Bladder microvascular endothelial cell (primary cell): ENCODE data around the gene P2RY11. TPM values are rescaled to one million over a fixed set of nuclear protein-coding genes. Genes with fewer than 3 reads are reported as not detected.

Source experiments
- total RNA-seq: library from RNA; depleted of rRNA; stranded (reverse); fragments of >200 nt; gene quantifications from 2 replicates; pipeline ENCODE4 v1.2.3, GENCODE V29; 2014

The P2RY11 gene, protein sequence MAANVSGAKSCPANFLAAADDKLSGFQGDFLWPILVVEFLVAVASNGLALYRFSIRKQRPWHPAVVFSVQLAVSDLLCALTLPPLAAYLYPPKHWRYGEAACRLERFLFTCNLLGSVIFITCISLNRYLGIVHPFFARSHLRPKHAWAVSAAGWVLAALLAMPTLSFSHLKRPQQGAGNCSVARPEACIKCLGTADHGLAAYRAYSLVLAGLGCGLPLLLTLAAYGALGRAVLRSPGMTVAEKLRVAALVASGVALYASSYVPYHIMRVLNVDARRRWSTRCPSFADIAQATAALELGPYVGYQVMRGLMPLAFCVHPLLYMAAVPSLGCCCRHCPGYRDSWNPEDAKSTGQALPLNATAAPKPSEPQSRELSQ
- total RNA-seq: 1.1 and 4.3 TPM in 2 replicates

DNA sequence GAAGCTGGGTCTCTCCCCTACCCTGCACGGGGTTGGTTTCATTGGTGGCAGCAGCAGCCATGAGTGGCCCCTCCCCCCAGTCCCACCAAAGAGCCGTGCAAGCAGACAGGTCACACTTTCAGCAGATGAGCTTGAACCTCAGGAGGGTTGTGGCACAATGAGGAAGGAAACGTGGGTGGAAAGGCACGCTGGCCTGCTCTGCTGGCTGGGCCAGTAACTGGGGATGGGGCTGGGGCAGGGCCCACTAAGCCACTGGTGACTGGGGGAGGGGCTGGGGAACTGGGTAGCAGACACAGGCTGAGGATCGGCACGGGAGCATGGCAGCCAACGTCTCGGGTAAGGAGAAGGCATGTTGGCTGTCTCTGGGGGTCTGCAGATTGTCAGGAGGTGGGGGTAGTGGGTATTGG, at the start of gene P2RY11:
Gene P2RY11, plus strand, starts transcription at position 289 of the 407 bp plus-strand sequence. Its CDS starts 29 bp downstream, at position 318.

DNA sequence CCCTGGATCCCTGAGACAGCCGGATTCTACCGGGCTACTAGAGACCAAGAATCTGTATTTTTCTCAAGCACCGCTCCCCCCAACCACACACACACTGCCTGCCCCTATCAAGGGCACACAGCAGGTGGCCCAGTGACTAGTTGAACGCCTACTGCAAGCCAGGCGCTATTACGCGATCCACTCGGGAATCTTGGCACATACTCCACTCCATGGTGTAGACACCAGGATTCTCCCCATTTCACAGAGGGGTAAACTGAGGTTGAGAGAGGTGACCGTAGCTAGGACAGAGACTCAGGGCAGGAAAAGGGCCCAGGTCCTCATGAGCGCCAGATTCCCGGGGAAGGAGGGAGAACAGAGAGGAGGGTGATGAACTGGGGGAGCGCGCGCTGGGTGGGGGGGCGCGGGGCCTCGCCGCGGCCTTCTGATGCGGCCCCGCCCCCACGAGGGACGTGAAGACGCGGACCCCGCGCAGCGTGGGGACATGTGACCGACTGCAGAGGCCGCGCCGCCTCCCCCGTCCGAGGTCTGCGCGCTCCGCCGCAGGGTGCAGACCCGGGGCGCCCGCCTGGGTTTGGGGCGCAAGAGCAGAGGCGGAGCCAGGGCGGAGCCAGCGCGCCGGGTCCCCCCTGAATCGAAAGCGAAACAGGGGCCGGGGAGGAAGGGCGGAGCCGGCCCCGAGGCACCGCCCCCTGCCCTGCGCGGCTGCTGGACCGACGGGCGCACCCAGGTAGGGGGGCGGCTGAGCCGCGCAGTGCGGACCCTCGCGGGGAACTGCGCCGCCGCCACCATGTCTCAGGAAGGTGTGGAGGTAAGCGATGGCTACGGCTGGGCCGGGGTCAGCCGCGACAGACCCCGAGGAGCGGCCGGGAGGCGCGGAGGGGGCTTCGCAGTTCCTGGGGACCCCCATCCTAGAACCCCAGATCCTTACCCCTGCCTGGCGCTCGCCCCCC, 25.6 kb upstream of the P2RY11 start, which contains the start of gene SHFL:
Gene SHFL, plus strand, starts transcription at position 677 of the 950 bp plus-strand sequence. Its CDS starts 111 bp downstream, at position 788.

DNA sequence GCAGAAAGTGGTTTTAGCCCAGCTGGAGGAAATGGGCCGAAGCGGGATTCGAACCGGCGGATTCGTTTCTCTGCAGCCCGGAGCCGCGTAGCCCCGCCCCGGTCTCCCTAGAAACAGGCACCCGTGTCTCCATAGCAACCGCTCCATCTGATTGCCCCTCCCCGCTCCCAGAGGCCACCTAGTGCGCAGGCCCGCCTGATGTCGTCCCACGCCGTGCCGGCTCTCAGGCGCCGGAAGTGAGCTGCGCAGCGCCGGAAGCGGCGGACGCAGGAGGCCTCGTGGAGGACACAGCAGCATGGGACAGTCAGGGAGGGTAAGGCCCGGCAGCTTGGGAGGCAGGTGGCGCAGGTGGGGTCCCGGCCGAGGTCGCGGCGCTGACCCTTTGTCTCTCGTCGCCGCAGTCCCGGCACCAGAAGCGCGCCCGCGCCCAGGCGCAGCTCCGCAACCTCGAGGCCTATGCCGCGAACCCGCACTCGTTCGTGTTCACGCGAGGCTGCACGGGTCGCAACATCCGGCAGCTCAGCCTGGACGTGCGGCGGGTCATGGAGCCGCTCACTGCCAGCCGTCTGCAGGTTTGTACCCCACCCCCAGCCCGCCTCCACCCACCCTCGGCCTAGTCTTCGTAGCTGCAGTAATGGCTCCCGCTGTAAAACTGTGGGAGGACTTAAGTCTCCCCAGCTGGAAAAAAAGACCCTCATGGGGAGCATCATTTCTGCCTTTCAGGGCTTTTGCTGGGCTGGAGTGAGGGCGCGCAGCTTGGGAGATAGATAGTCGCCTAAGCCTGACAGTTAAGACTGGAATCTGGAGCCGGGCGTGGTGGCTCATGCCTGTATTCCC, 5.2 kb upstream of the P2RY11 start, which contains the start of gene PPAN:
Gene PPAN, plus strand, starts transcription at position 263 of the 837 bp plus-strand sequence. Its CDS starts 33 bp downstream, at position 296.

Other genes with a start within 250 kb of the P2RY11 start
- 1.6 and 2.6 TPM in 2 replicates for gene OLFM2, start 175.2 kb upstream of the P2RY11 start, total RNA-seq
- 0.19 and 1.8 TPM in 2 replicates for gene COL5A3, start 101.2 kb upstream of the P2RY11 start, total RNA-seq
- not detected in 2 replicates for gene RDH8, start 98.2 kb upstream of the P2RY11 start, total RNA-seq
- gene SHFL, start 25.4 kb upstream of the P2RY11 start, total RNA-seq: 24.3 and 29.4 TPM in 2 replicates
- gene ANGPTL6, start 9.0 kb upstream of the P2RY11 start, total RNA-seq: 0.25 TPM in 1 of 2 replicates, not detected in the other
- 21.0 and 28.9 TPM in 2 replicates for gene PPAN, start 5.3 kb upstream of the P2RY11 start, total RNA-seq
- 261 and 308 TPM in 2 replicates for gene EIF3G, start 8.2 kb downstream of the P2RY11 start, total RNA-seq
- gene DNMT1, start 83.3 kb downstream of the P2RY11 start, total RNA-seq: 36.4 and 63.2 TPM in 2 replicates
- gene S1PR2, start 119.6 kb downstream of the P2RY11 start, total RNA-seq: 0.65 and 0.69 TPM in 2 replicates
- gene MRPL4, start 140.5 kb downstream of the P2RY11 start, total RNA-seq: 20.1 TPM in 2 replicates
- gene ICAM1, start 159.4 kb downstream of the P2RY11 start, total RNA-seq: 28.0 and 138 TPM in 2 replicates
- 1.1 and 1.3 TPM in 2 replicates for gene ICAM4, start 175.3 kb downstream of the P2RY11 start, total RNA-seq
- gene ICAM5, start 178.3 kb downstream of the P2RY11 start, total RNA-seq: 0.16 and 0.25 TPM in 2 replicates
- 0.32 and 0.44 TPM in 2 replicates for gene ZGLP1, start 198.1 kb downstream of the P2RY11 start, total RNA-seq
- 13.6 and 21.1 TPM in 2 replicates for gene FDX2, start 204.3 kb downstream of the P2RY11 start, total RNA-seq
- 5.8 and 17.7 TPM in 2 replicates for gene RAVER1, start 221.8 kb downstream of the P2RY11 start, total RNA-seq
- gene ICAM3, start 227.9 kb downstream of the P2RY11 start, total RNA-seq: 10.5 and 20.9 TPM in 2 replicates